ENCODE data around the gene FZD4. TPM values are rescaled to one million over a fixed set of nuclear protein-coding genes. Genes with fewer than 3 reads are reported as not detected.
"Not testable (repeated sequence)": the region's sequence is repeated elsewhere in the genome, so short reads cannot be mapped to it uniquely, and the experiment has no call there.

FZD4 gene
- total RNA-seq, 1 donor from 2014 or later, result 19.6 TPM

DNA sequence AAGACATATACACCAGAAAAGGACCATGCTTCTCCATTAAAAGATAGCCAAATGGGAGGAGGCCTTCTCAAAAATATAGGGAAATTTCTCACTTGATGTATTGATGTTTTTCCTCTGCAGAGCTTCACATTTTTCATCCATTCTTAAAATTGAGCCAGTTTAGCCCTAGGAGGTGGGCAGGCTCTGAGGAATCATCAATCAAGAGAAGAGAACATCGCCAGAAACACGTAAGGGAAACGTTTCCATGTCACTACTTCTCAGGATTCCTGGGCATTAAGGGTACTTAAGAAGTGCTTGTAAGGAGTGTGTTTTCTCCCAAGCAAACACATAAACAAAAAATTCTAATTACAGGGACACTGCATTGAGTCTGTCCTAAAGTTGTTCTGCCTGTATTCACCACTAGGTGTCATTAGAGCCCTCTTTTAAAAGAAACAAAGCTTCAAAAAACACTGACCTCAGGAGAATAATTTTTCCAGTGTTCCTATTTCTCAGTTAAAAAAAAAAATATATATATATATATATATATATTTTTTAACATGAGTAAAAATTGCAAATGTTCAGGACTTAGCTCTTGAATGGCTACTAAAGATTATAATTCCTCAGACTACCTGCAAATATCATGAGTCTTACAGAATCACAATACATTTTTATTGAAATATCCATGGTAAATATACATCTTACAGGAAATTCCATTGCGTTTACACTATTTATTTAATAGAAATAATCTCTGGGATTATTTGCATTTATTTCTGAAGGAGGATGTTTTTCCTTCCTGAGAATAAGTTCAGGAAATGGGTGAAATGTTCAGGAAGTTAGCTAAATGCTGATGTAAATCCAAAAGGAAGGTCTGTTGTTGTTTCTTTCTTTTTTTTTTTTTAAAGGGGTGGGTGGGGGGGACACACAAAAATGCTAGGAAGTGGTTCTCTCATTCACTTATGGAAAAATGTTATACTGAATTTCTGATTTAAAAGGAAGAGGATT, 16.0 kb downstream of the FZD4 start:
- FAIRE-seq, result peak; percentile 75
- DNase-seq (ENCODE audit: low spot score in 2 of 2), result no peak

DNA sequence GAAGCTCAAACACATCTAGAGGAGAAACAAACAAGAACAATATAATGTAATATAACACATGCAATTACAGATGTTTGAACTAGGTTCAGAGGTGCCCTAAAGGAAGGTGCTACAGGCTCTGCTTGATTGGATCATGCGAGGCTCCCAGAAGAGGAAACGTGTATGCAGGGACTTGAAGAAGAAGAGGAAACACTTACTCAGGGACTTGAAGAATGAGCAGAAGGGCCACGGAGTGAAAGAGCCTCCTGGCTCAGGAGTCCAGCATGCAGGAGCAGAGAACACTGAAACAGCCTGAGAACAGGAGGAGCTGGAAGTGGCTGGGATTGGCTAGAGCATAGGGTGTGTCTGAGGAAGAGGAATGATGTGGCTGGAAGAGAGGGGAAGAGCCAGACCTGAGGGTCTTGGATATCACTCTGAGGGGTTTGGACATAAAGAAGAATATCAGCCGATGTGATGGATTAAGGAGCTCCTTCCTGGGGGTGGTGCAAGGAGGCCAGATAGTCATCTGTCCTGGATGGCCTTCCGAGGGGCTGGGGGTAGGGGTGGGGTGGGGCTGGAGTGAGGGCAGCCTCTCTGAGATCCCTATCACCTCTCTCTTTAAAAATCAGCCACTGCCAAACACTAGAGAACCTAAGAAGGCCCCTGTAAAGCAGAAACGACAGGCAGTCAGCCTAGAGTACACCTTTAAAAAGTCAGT, 16.8 kb downstream of the FZD4 start:
- FAIRE-seq, result no peak
- DNase-seq (ENCODE audit: low spot score in 2 of 2), result no peak

DNA sequence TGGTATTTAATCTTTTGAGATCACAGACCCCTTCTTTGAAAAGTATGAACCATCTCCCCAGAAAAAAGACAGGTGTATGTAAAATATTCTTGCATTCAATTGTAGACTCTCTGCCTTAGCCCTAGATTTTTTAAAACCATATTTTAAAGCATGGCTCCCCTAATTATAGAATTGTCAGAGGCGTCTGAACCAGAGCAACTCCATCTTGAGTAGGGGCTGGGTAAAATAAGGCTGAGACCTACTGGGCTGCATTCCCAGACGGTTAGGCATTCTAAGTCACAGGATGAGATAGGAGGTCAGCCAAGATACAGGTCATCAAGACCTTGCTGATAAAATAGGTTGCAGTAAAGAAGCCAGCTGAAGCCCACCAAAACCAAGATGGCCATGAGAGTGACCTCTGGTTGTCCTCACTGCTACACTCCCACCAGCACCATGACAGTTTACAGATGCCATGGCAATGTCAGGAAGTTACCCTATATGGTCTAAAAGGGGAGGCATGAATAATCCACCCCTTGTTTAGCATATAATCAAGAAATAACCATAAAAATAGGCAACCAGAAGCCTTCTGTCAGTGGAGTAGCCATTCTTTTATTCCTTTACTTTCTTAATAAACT, 17.9 kb downstream of the FZD4 start:
- DNase-seq (ENCODE audit: low spot score in 2 of 2); FAIRE-seq: not testable (repeated sequence)

DNA sequence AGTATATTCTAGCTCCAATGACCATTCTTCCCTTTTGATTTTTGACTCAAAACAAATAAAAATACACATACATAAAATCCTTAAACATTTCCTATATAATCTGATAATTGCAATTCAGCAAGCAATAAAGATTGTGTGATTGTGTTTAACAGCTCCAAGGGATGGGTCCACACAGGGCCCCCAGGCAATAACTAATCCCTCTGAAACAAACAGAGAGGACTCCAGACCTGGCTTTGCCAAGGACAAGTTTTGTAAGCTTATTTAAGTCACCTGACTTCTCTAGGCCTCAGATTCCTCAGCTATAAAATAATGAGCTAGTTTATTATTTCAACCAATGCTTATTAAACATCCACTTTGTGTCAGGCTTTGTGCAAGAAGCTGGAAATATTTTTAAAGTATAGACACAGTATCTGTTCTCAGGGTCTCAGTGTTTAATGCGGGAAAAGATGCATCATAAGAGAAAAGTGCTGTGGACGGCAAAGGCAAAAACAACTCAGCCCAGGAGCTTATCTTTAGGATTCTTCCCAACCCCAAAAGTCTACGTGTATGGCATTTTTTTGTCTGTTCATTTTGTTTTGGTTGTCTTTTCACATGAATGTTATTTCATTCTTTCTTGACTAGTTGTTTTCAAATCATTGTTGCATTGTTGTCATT, 20.1 kb downstream of the FZD4 start:
- FAIRE-seq (no peak), DNase-seq (ENCODE audit: low spot score in 2 of 2) (no peak)

DNA sequence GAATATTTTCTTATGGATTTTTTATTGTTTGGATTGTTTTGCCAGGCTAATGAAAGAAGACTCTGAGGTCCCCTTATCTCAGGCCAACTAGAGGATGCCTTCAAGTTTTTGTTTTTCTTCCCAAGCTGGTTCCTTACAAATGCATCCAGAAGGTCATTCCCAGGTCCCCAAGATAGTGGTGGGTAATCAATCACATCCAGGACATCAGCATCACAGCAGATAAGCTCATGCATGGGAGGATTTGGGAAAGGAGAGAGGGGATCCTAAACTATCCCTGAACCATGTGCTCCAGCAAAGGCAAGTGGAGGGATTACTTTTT, 20.7 kb downstream of the FZD4 start:
- FAIRE-seq, result no peak
- DNase-seq (ENCODE audit: low spot score in 2 of 2), result no peak

DNA sequence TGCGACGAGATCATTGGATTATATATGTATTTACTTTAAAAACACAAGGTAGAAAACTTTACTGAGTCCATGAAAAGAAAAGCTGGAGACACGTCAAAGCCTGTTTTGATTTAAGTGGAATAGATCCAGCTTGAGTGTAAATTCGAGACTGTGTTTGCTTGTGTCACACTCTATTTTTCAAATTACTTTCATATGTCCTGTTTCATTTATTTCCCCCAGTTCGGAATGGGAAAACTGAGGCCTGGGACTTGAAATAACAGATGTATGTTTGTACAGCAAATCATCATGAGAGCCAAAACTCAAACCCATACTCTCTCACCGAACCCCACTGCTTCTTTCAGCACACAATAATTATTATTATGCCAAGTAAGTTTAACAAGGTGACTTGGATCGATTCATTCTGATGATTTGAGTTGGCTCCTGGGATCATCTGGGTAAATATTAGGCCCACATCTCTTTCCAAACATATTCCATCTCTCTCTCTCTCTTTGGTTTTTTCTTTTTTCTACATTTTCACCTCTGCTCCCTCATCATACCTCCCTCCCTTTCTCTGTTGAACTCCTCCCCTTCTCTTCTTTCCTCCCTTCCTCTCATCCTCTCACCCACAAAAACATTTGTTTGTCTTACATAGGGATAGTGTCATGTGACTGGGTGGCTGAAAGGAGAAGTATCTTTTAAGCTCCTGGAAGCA, 21.2 kb downstream of the FZD4 start:
- no peak for DNase-seq (ENCODE audit: low spot score in 2 of 2)
- no peak for FAIRE-seq

DNA sequence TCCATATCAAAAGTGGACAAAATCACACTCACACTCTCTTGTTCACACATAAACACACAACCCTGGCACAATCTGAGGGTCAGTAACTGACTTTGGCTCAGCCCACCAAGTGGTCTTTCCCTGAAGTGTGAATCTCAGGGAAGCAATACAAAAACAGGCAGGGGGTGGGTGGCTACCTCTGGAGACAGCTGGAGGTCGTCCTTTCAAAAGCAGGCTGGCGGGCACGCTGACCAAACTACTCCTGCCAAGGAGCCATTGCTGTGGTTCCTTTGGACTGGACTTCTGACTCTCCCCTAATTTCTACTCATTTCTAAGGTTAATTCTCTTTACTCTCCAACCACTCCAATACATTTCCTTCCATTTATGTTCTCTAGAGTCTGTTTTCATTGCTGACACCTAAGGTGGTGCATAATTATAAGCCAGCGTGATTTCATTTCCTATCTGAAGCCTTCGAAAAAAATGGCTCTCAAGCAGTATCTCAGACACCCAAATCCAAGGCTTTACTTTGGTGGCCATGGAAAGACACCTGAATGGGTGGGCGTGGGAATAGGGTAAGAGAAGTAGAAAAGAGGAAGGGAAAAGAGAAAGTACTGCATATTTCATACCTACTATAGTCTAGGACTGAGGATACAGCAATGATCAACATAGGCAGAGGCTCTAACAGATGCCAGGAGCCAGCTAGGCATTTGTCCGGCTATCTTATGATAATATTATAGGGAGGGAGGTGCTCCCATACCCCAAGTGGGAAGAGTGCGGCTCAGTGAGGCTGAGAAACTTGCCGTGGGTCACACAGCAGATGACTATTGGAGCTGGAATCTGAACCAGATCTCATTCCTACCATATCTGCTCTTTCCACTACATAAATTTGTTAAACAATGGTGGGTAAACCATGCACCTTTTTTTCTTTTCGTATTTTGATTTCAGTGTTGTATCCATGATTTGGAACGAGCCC, 22.0 kb downstream of the FZD4 start:
- no peak for FAIRE-seq

DNA sequence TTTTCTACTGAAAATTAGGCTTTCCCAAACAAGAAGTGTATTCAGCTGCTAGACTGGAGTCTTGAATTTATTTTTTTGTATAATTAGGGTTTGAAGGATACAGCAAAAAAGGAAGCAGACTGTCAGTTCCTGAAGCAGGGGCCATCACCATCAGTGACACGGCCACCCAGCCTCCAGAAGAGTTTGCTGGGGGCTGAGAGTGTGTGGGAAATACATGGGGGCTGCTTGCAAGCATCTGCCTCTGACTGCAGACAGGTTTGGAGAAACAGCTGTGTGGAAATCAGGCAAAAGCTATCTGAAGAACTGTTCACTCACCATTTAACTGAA, 23.0 kb downstream of the FZD4 start:
- DNase-seq (ENCODE audit: low spot score in 2 of 2) (no peak), FAIRE-seq (no peak)

More for the DNA sequence above, 22.0 kb downstream of the FZD4 start:
- no peak for DNase-seq (ENCODE audit: low spot score in 2 of 2)

DNA sequence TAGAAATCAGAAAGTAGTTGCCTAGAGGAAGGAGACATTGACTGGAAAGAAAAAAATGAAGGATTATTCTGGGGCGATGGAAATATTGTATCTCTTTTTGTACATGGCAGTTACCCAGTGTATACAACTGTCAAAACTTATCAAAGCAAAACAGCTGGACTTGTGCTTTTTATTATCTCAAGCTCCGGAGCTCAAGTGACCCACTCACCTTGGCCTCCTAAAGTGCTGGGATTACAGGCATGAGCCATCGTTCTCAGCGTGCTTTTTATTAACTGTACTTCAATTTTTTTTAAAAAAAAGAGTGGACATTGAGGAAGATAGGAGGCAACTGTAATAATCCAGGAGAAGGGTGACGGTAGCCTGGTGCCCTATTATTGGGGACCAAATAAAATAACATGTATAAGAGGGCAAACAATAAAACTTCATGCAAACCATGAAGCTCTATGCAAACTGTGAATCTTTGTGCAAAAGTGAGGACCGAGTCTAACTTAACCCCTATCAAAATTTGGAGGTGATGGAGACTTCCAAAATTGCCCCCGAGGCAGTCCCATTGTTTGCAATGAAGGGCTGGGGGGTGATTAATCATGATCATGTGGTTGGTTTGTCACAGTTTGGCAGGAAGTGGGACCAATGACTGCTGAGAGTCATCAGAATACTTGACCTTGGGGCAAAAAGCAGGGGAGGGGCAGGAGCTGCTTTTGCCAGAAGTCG, 23.5 kb downstream of the FZD4 start:
- FAIRE-seq (no peak), DNase-seq (ENCODE audit: low spot score in 2 of 2) (no peak)

DNA sequence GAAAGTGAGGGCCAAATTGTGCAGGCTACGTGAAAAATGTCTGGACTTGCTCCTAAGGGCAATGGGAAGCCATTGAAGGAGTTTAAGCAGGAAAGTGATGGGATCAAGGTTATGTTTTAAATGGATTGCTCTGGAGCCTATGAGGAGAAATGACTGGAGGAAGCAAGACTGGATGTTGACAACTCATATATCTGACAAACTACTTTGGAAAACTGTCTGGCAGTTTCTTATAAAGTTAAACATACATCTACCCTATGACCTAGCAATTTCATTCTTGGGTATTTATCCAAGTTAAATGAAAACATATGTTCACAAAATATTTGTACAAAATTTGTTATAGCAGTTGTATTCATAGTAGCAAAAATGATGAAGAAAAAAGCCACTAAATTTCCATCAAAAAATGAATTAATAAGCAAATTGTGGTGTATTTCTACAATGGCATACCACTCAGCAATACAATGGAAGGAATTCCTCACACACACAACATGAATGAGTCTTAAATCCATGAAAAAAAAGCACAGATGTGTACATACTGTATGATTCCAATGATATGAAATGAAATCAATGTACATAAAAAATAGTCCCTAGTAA, 24.1 kb downstream of the FZD4 start:
- DNase-seq (ENCODE audit: low spot score in 2 of 2) (no peak), FAIRE-seq (no peak)

DNA sequence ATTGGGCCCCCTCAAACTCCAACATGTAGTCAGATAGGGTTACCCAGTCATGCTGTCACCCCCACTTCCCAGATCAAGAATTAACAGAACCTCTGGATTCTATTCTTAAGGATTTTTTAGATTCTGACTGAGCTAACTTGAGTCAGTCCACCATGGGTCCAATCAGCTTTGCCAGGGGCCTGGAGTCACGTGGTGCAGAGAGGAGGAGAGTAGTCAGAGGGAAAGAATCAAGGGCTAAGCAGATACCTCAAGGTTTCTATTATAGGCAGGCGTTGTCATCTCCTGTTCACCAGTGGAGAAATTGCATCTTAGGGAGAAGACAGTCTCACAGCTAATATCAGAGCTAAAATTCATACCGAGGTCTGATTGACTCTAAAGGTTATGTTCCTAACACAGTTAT, 28.2 kb downstream of the FZD4 start:
- FAIRE-seq, result no peak

DNA sequence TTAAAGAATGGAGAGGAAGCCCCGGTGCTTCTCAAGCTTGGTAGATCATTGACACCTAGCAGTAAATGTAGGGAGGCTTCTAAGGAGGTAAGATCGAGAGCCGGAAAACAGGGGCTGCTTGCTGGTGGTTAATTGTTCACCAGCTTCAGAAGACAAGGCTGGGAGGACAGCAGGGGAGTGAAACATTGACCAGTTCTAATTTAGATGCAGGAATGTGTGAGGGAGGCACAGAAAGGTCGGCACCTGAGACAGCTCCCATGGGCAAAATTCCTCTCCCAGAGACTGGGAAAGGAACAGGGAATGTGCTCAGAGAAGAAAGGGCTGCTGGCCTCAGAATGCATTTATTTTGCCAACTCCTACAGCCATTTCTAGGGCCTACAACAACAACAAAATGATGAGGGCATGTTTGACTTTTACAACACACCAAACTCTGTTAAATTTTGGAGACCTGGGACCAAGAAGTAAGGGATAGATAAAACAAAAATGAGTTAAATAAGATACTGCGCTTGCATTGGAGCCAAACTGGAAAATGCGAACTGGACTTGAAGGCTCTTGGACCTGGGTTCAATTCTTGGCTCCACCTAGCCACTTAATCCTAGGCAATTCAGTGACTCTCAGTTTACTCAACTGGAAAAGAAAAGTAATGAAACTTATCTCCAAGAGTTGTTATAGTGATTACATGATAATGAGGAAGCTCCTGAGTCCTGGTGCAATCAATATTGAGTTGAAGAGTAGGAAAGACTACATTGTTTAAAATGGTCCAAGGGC, 31.0 kb downstream of the FZD4 start:
- DNase-seq (ENCODE audit: low spot score in 2 of 2) (no peak), FAIRE-seq (no peak)

More for the DNA sequence above, 28.2 kb downstream of the FZD4 start:
- no peak for DNase-seq (ENCODE audit: low spot score in 2 of 2)

DNA sequence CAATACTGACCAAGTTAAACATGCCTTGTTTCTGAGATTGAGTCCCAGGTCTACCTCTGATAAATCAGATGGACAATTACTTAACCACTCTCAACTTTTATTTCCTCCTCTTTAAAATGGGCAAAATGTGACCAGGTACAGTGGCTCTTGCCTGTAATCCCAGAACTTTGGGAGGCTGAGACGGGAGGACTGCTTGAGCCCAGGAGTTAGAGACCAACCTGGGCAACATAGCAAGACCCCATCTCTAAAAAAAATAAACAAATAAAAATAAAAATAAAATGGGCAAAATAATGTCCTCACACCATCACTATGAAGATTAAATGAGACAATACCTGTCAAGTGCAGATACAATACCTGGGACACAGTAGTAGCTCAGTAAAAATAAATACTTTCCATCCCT, 33.0 kb downstream of the FZD4 start:
- FAIRE-seq (no peak), DNase-seq (ENCODE audit: low spot score in 2 of 2) (no peak)

DNA sequence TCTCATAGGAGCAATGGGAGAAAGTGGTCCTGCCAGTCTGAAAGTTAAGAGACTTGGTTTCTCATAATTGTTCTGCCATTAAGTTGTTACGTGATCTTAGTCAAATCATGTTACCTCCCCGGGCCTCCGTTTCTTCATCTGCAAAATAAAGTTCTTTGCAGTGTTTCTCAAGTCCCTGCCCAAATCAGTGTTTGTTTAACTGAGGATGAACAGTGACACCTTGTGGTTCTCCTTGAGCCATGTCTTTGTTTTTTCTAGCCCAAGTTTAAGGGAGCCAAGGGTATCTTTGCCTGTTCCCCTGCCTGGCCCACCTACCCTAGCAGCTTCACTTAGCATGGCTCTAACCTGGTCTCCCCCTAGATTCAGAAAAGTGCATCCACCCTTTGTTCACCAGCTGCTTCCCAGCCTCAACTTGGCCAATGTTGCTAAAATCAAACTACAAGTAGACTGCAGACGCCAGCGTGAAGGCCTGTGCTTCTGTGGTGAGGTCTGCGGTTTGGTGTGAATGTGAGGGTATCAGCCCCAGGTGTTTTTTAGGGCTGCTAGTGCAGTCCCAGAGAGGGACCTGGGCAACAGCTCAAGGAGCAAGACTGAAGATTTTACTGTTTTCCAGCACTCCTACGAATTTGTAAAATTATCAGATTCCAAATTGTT, 35.5 kb downstream of the FZD4 start:
- FAIRE-seq, result no peak

DNA sequence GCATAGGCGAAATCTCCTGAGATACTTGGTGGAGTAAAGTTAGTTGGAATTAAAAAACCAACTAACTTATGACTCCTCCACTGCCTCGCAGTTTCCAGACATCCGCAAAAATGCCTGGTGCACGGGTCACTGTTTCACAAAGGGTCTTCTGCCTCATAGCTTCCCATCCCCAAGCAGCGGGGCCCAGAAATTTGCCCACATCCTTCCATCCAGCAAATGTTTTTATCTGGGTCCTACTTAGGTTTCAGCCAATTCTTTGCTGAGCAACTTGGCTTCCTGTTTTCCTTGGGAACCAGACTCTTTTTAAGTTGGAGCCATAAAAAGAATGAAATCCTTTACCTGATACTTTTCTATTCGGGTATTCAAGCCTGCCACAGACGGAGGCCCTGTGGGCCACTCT, 36.2 kb downstream of the FZD4 start:
- DNase-seq (ENCODE audit: low spot score in 2 of 2) (no peak), FAIRE-seq (no peak)

More for the DNA sequence above, 35.5 kb downstream of the FZD4 start:
- peak in 1 of 2 donors; percentile 36 for DNase-seq (ENCODE audit: low spot score in 2 of 2)

DNA sequence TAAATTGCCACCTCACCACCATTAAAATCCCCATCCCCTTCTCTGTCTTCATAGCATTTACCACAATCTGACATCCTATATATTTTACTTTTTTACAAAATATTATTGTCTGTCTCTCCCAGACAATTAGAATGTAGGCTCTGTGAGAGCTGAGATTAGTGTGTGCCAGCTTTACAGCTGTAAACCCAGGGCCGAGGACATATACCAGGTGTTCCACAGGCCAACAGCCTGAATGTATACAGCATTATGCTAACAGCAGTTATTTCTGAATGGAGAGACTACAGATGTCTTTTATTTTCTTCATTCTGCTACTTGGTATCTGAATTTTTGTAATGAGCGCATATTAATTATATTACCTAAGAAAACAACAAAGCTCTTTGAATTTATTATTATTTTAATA, 36.7 kb downstream of the FZD4 start:
- FAIRE-seq (no peak), DNase-seq (ENCODE audit: low spot score in 2 of 2) (no peak)

DNA sequence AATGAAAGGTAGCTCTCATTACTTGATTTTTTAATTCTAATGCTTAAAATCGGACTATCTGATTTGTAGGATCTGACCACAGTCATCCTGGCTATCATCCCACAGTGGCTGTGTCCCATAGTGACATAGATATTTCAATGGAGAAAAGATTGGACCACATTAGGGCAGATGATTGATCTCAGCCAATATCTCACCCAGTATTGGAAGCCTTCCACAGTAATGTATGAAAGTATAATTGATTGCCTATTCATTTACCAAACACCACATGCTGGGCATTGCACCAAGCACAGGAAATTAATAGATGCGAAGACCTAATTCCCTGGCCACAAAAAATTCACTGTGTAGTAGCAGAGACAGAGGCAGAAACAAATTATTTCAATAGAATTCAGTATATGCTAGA, 37.6 kb downstream of the FZD4 start:
- FAIRE-seq (no peak), DNase-seq (ENCODE audit: low spot score in 2 of 2) (no peak)
